A204.1 (cell line): ENCODE measurements around the gene SPDYE17.
"Not testable (repeated sequence)": the region's sequence is repeated elsewhere in the genome, so short reads cannot be mapped to it uniquely, and the experiment has no call there.

ENCODE experiments used
- FAIRE-seq: peaks from 2 replicates; lab custom pipeline; 2012; peaks lifted over from hg19 to GRCh38; lab: Jason Lieb, UNC

The SPDYE17 gene

DNA sequence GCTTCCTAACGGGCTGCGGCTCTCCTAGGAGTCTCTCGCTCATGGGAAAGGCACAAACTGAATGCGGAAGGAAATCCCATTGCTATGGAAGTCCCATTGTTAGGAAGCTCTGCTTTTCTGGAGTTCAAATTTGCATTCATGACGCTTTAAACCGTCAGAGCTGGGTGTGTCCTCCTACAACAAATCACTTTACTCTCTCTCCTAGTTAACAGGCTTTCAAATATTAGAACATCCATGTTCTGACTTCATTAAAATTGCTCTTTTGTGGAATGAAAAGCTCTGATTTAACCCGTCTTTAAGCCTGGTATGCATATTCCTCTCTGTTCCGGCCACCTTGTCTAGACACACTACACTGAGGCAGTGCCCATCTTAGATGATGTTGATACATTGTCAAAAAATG, at the start of gene SPDYE17:
Gene SPDYE17 (minus strand): TSS at position 101 of the 400 bp plus-strand sequence. CDS start 1,791 bp downstream, outside the sequence.
- FAIRE-seq = not testable (repeated sequence)

- not testable (repeated sequence) for FAIRE-seq
Measured at GRCh38 chr7:77080236-77080635, 48.1 kb upstream of the SPDYE17 start.

DNA sequence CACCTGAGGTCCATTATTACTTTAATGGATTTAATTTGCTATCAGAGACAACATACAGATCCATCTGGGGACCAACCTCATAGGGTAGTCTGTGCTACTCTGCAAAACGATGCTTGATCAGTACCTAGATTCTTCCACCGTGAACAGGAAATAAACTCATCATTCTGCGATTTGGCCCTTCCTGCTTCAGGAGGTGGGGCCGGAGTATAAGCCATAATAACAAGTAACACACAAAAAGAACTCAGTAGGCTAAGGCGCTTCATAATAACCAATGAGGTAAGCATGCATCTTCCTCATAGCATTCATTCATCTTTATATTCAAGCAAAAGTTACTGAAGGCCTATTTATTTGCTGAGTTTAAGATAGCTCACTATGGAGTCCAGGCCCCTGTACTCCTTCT, 47.5 kb upstream of the SPDYE17 start:
- not testable (repeated sequence) for FAIRE-seq

DNA sequence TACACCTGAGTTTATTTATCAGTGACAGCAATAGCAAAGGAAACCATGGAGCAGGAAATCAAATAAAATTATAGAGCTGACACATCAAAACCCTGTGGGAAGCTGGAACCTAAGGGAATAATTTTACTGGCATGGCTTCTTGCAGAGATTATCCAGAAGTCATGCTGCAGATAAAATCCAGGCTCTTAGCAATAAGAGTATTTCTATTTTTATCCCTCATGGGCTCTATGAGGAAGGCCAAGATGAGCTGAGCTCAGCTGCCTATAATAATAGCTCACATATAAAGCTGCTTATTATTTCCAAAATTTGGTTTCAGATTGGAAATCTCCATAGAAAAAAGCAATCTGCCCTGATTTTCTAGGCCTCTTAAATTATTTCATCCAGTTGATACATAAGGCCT, 47.0 kb upstream of the SPDYE17 start:
- FAIRE-seq = not testable (repeated sequence)

DNA sequence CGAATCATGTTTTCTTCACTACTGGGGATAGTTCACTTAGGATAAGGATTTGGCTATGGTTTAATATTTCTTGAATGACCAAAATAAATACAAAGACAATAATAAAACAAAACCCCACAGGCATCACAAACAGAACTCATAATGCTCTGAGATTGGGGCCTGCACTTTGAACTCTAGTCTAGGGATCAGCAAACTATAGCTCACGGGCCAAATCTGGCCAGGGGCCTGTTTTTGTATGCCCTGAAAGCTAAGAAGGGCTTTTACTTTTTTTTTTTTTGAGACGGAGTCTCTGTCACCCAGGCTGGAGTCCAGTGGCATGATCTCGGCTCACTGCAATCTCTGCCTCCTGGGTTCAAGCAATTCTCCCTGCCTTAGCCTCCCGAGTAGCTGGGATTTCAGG, 44.9 kb upstream of the SPDYE17 start:
- not testable (repeated sequence) for FAIRE-seq

GRCh38 chr7:77074786-77075396, 42.7 kb upstream of the SPDYE17 start:
- FAIRE-seq = not testable (repeated sequence)

DNA sequence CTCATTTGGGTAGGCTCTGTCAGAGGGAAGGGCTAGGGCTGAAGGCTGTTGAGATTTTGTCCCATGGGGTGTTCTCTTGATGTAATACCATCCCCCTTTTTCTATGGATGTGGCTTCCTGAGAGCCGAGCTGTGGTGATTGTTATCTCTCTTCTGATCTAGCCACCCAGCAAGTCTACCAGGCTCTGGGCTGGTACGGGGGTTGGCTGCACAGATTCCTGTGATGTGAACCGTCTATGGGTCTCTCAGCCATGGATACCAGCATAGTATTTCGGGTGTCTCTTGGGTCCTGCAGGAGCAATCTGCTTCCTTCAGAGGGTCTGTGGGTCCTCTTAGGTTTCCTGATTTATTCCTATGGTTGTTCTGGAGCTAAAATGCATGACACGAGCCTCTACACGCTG, 38.9 kb upstream of the SPDYE17 start:
- FAIRE-seq = not testable (repeated sequence)

DNA sequence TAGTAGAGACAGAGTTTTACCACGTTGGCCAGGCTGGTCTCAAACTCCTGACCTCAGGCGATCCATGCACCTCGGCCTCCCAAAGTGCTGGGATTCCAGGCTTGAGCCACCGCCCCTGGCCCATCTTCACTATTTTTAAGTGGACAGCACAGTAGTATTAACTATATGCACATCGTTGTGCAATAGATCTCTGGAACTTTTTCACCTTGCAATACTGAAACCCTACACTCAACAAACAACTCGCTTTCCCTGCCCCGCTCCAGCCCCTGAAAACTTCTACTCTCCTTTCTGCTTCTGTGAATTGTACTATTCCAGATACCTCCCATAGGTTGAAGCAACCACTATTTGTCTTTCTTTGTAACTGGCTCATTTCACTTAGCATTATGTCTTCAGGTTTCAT, 33.7 kb upstream of the SPDYE17 start:
- FAIRE-seq = not testable (repeated sequence)

DNA sequence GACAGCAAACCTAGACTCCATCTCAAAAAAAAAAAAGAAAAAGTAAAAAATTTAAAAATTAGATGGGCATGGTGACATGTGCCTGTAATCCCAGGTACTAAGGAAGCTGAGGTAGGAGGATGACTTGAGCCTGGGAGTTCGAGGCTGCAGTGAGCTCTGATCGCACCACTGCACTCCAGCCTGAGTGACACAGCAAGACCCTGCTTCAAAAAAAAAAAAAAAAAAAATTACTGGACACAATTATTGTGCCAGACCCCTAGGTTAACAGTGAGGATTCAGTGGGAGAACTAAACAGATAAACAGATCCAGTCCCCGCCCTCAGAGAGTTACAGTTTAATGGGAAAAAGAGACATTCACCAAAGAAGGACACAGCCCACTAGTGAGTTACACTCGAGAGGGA, 31.6 kb upstream of the SPDYE17 start:
- FAIRE-seq = not testable (repeated sequence)

- not testable (repeated sequence) for FAIRE-seq
Measured at GRCh38 chr7:77062557-77062956, 30.4 kb upstream of the SPDYE17 start, which contains the start of gene SPDYE18. SPDYE18 (minus strand) TSS chr7:77062558; CDS start chr7:77060512, 2,046 bp downstream.

DNA sequence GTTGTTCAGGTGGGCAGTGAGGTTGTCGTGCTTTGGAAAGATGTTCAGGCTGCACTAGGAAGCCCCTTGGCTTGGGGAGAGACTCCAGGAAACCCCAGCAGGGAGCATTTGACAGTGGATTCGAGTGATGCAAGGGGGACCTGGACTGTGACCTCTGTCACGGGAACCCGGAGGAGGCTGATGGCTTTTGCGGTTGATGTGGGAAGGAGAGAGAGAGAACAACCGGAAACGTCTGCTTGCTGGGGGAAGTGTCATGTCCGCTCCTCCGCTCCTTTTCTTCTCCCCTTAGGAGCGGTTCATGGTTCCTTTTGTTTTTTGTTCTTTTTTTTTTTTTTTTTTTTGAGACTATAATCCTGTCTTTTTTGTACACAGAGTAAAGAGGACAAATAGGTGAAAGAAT, 5.8 kb downstream of the SPDYE17 start:
- not testable (repeated sequence) for FAIRE-seq

DNA sequence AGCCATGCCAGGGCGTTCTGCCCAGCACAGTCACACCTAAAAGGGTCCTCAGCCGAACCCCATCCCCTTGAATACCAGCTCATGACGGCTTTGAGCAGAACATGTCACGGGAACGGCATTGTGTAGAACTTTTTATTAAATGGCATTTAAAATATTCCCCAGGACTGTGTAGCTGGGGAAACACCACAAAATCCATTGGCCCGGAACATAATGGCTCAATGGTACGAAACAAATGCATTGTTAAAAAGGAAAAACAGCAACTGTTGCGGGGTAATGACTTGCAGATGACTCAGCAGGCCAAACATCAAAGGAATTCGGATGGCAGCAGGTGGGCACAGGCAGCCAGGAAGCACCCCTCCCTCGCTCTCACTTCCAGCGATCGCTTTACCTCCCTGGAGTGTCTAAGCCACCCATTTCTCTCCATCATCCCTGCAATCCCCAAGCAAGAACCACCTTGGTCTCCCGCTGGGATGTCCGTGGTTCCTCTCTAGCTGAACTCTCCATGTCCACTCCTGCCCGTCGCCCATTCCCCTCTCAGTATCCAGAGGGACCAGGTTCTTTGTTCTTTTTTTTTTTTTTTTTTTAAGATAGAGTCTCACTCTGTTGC, 22.0 kb downstream of the SPDYE17 start:
- FAIRE-seq = not testable (repeated sequence)

DNA sequence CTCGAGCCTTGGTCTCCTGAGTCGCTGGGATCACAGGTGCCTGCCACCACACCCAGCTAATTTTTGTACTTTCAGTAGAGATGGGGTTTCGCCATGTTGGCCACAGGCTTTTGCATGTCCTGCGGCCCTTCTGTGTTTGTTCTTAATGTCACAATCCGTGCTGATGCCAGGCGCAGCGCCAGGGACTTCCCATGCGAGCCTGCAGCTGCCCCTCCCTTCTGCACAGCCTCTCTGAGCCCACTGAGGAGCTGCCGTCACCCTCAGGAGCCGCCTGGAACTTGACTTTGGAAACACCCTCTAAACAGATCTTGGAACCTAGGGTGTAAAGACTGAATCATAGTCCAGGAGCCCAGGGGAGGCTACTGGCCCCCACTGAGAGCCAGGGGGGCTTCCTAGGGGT, 24.2 kb downstream of the SPDYE17 start:
- FAIRE-seq = not testable (repeated sequence)

DNA sequence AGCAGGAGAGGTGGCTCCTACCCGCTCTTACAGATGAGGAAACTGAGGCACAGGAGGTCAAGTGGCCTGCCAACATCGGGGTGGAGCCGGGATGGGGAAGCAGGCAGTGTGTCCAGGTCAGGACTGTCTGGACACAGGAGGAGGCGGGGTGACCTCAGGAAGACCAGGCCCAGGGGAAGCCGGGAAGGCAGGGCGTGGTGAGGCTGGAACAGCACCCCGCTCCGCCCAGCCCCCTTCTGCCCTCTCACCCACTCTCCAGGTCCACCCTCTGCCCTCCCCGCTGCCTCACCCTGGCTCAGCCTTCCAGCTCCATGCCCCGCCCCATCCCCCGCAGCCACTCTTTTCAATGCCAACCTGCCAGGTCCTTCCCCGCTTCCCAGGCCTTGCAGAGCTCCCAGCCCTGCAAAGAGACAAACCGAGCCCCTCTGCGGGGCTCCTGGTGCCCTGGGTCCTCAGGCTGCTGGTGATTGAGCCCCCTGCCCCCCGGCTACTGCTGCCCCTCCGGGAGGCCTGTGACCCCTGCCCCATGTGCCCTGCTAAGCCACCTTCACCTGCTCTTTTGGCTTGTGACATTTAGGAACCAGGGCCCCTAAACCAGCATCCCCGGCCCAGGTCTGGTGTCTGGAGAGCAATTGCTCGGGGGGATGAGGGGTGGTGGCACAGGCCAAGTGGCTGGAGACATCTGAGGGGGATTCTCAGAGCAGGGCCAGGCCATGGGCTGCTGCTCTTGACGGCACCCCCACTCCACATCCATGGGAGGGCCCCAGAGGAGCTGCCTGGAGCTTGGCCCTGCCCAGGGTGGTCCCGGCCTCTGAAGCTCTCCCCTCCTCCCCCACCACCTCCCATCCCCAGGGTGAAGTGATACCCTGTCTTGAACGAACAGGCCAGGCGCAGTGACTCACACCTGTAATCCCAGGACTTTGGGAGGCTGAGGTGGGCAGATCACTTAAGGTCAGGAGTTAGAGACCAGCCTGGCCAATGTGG, 25.7 kb downstream of the SPDYE17 start:
- FAIRE-seq = not testable (repeated sequence)

DNA sequence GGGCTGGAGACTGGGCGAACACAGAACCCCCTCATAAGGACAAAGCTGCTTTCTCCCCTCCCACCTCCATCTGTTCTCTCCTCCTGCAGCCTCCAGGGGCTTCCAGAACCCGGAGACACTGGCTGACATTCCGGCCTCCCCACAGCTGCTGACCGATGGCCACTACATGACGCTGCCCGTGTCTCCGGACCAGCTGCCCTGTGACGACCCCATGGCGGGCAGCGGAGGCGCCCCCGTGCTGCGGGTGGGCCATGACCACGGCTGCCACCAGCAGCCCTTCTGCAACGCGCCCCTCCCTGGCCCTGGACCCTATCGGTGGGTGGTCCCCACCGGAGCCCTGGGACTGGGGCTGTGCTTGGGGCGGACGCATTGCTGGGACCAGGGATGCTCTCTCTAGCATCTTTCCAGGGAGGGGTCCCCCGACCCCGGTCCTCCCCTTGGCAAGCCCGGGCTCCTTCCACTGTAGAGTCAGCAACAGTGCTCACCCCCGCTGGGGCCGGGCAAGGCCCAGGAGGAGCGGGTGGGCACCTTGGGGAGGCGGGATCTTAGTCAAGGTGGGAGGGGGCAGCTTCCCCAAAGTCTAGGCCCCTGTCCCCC, 26.6 kb downstream of the SPDYE17 start:
- FAIRE-seq = not testable (repeated sequence)

DNA sequence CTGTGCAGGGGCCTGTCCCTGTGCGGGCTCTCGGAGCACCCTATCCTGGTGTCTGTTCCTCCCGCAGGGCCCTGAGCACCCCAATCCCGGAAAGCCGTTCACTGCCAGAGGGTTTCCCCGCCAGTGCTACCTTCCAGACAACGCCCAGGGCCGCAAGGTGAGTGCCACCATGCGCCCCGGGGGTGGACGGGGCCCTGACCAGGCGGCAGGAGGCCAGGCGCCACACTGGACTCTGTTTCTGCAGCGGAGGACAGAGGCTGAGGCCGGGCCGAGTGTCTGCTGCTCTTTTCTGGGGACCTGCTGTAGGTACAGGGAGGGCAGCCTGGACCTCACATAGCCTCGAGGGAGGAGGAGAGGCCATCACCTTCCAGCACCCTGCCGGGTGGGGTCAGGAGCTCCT, 28.0 kb downstream of the SPDYE17 start:
- not testable (repeated sequence) for FAIRE-seq

DNA sequence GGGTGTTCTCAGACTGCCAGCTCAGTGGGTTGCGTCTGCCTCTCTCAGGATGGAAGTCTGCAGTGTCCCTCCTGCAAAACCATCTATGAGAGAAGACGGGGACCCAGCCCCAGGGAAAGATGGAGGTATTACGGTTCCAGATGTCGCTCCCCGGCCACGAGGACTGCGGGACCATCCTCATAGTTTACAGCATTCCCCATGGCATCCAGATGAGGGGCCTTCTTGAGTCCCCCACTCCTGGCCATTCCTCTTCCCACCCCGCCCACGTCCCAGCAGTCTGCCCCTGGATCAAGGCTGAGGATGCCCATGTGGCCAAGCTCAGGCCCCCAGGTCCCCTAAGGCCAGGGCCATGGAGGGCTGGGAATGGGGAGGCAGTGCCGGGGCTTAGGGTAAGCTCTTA, 28.9 kb downstream of the SPDYE17 start:
- not testable (repeated sequence) for FAIRE-seq

DNA sequence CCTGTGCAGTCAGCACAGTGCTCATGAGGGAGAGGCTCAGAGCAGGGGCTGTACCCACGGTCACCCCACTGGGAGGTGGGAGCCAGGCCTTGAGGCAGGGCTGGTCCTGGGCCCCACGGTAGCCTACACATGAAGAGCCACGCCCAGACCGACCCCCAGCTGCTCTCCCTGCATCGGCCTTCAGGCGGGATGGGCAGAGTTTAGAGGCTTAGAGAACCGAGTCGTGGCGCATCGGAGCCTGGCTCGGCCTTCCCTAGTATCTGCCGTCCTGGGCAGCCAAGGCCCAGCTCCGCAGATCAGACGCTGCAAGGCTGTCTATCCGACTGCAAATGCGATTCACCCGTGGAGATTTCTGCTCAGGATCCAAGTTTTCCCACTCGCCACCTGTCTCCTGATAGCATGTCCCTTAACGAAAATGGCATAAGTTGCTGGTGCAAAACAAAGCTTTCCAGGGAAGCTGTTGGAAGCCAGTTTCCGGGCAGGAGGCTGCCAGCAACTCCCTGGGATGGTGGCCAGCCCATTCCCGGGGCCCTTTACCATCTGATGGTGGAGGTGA, 29.4 kb downstream of the SPDYE17 start:
- FAIRE-seq = not testable (repeated sequence)

DNA sequence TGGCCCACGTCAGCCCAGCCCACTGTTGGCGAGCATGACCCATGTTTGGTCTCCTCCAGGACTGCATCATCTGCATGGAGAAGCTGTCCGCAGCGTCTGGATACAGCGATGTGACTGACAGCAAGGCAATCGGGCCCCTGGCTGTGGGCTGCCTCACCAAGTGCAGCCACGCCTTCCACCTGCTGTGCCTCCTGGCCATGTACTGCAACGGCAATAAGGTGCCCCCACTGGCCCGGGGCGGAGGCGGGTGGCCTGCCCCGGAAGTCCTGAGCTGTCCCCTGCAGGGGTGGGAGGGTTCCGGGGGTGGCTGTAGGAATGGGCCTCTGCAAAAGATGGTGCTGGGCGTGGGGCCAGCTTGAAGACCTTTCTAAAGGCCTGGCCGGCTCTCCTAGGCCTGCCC, 30.1 kb downstream of the SPDYE17 start:
- not testable (repeated sequence) for FAIRE-seq

- FAIRE-seq = not testable (repeated sequence)
Measured at GRCh38 chr7:76999474-77000107, 32.6 kb downstream of the SPDYE17 start.

DNA sequence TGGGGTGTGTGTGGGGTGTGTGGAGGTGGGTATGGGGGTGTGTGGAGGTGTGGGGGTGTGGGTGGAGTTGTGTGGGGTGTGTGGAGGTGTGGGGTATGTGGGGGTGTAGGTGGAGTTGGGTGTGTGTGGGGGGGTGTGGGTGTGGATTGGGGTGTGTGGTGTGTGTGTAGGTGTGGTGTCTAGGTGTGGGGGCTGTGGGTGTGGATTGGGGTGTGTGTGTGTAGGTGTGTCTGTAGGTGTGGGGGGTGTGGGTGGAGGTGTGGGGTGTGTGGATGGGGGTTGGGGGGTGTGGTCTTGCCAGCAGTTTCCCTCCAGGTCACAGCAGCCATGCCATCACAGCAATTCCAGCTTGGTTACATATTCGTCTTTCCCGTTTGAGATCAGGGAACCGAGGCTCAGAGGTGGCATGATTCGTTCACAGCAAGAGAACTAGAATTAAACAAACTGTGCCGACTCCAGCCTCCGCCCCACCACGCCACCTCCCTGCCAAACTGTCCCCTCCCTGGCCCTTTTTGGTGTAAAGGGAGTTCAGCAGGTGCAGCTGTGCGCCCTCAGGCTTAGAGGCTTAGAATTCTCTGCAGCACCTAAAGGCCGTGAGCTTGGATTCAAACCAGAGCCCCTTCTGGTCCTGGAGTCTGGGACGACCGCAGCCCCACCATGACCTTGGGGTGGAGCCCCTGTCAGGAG, 33.3 kb downstream of the SPDYE17 start:
- not testable (repeated sequence) for FAIRE-seq
